Measurements from ENCODE around the gene C17orf107.

GRCh38 chr17:4898927-4899326, 409 bp upstream of the C17orf107 start:
- TF ChIP-seq EZH2 (IDR thresholded peaks at IDR 0.05; ENCODE audit: insufficient read depth, poor library complexity, severe bottlenecking): no peak
- no peak for TF ChIP-seq EZH2phosphoT487 (IDR thresholded peaks at IDR 0.05; ENCODE audit: insufficient read depth, low read depth)
